GM18858 (cell line): ENCODE results near the gene ZBTB17.
"Not testable (repeated sequence)": the region's sequence is repeated elsewhere in the genome, so short reads cannot be mapped to it uniquely, and the experiment has no call there.

ENCODE experiments used
- ATAC-seq: cut with Tn5 transposase; IDR thresholded peaks from one replicate; pipeline ENCODE4 v1.9.1; 2021; ENCODE audit not compliant: unreplicated experiment

Gene ZBTB17

DNA sequence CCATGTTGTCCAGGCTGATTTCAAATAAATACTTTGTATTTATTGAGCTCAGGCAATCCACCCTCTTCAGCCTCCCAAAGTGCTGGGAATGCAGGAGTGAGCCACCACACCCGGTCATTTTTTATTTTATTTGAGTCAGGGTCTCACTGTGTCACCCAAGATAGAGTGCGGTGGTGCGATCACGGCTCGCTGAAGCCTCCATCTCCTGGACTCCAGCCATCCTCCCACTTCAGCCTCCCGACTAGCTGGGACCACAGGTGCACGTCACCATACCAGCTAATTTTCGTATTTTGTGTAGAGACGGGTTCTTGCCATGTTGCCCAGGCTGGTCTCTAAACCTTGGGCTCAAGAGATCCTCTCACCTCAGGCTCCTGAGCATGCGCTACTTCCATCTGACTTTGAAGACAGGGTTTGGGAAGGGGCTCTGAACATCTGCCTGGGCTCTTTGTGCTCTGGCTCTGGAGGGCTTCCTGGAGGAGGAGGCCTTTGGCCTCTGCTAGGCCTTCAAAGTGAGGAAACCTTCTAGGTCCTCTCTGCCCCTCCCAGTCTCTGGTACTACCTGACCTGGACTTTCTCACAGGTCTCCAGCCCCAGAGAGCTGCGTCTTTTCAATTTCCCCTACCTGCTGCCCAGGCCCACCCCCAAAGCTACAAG is 36.2 kb upstream of the ZBTB17 start:
- no peak for ATAC-seq

DNA sequence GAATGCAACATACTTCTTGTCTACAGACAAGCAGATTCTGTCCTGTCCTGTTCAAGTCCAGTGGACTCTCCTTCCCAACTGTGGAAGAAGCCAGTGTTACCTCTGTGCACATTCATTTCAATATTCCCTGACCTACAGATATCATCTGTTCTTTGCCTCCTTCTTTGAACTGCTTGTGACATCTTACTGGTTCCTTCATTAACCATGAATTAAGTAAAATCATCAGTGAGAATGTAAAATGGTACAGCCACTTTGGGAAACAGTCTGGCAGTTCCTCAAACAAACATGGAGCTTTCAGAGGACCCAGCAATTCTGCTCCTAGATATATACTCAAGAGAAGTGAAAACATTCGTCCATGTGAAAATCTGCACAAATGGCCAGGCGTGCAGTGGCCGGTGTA is 34.9 kb upstream of the ZBTB17 start:
- no peak for ATAC-seq

DNA sequence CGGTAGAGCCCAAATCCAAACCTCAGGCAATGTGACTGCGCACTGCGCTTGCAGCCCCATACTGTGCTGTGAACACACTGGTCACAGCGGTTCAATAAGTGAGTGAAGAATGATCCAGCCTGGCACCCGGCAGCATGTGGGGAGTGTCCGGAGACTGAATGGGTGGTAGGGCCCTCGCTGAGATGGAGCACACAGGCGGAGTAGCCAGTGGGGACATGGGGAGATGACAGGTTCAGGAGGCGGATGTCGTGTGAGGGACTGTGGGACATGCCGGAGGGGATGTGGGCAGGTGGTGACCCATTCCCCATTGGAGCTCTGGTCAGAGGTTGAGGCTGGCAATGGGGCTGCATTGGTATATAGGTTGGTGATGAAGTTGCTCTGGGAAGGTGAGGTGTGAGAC is 33.8 kb upstream of the ZBTB17 start:
- no peak for ATAC-seq

DNA sequence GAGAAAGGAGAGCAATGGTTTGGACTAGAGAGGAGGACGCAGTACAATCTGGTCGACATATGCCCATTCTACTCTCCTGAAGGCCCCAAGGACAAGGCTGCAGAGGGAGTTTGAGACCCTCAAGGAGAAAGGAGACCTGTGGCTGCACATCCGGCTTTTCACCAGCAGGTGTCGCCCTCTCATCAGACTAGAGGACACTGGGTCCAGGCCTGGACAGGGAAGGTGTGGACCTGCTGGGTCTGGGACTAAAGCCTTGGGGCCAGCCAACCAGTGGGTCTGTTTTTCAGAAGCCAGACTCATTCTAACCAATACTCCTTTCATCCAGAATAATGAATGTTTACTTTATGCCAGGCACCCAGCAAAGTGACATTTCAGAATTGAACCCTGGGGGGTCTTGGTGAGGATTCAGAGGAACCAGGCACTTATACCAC is 33.1 kb upstream of the ZBTB17 start:
- ATAC-seq = no peak

DNA sequence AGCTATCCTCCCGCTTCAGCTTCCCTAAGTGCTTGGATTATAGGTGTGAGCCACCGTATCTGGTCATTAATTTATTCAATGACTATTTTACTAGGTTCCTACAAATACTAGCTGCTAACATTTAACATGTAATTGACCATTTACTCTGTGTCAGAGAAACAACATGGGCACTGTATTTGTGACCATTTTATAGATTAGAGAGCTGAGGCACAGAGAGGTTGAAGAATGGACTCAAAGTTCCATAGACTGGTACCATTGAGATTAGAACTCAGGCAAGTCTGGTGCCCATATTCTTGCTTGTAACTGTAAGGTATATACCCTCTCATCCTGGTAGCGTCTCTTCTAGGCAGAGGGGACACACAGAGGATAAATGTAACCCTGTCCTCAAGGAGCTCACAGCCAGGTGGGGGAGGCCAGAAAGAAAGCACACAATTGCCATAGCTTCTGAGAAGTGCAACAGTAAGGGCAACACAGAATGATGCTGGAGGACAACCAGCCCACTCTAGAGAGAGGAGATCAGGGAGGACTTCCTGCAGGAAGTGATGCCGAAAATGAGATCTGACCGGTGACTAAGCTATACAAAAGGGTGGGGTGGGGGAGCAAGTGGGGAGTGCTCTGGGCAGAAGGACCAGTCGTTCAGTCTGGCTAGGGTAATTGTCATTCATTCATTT is 31.9 kb upstream of the ZBTB17 start:
- no peak for ATAC-seq

DNA sequence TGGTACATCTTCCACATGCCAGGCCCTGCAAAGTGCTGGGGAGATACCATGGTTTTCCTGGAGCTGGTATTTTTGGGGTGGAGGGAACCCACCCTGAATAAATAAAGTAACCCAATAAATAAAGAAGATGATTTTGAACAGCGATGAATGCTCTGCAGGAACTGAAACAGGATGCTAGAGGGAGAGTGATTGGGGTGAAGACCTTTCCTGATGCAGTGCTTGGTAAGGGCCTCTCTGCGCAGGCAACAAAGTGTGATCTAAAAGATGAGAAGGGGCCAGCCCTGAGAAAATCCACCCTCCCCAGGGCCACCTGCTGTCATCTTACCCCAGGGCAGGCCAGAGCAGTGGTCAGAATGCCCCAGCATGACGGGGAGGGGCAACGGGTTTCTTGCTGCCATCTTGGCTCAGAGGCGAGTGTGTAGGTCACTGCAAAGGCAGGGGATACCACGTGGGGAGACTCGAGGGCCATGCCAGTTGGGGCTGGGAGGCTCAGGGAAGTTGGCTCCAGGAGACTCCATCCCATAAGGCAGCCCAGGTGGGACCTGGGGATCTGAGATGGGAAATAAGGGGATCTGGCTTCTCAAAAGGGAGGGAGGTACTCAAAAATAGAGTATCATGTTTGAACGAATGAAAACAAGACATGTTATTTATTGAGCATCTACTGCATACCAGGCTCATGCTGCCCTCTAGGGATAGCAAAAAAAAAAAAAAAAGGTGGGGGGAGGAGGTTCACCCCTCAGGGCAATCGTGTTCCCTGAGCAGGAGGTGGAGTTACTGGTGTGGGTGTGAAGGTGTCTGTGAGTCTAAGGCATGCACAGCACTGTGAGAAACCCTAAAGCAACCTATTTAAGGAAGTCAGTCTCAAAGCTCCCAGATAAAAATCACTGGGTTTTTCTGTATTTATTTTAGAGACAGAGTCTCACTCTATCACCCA is 30.9 kb upstream of the ZBTB17 start:
- no peak for ATAC-seq

DNA sequence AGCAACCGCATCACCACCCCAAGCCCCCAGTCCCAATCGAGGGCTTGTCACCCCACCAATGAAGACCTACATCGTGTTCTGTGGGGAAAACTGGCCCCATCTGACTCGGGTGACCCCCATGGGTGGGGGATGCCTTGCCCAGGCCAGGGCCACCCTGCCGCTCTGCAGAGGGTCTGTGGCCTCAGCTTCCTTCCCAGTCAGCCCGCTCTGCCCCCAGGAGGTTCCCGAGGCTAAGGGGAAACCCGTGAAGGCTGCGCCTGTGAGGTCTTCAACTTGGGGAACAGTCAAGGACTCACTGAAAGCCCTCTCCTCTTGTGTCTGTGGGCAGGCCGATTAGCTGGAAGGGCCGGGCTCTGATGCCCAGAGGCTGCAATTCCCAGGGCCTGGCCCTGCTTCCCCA is 30.1 kb upstream of the ZBTB17 start:
- ATAC-seq = no peak

DNA sequence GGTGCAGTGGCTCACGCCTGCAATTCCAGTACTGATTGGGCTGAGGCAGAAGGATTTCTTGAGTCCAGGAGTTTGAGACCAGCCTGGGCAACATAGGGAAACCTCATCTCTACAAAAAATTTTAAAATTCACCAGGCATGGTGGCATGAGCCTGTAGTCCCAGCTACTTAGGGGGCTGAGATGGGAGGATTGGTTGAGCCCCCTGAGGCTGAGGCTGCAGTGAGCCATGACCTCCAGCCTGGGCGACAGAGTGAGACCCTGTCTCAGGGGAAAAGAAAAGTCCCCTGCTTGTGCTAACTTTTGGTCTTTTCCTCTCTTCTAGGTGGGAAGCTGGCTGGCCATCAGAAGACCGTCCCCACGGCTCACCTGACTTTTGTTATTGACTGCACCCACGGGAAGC is 29.7 kb upstream of the ZBTB17 start:
- no peak for ATAC-seq

DNA sequence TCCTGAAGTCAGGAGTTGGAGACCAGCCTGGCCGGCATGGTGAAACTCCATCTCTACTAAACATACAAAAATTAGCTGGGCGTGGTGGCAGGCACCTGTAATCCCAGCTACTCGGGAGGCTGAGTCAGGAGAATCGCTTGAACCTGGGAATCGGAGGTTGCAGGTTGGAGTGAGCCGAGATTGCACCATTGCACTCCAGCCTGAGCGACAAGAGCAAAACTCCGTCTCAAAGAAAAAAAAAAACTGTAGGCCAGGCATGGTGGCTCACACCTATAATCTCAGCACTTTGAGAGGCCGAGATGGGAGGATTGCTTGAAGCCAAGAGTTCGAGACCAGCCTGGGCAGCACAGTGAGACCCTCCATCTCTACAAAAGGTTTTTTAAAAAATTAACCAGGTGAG is 25.4 kb upstream of the ZBTB17 start:
- ATAC-seq = not testable (repeated sequence)

DNA sequence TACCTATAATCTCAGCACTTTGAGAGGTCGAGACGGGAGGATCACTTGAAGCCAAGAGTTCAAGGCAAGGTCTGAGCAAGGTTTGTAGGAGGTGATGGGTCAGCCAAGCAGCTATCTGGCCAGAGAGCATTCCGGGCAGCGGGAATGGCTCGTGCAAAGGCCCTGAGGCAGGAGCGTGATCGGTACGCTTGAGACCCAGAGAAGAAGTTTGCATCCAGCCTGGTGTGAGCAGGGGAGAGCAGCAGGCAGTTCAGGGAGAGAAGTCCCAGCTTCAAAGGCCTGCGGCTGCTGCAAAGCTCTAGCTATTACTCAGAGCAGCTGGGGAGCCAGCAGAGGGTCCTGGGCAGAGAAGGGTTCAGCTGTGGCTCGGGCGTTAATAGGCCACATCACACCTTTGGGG is 23.0 kb upstream of the ZBTB17 start:
- no peak for ATAC-seq

DNA sequence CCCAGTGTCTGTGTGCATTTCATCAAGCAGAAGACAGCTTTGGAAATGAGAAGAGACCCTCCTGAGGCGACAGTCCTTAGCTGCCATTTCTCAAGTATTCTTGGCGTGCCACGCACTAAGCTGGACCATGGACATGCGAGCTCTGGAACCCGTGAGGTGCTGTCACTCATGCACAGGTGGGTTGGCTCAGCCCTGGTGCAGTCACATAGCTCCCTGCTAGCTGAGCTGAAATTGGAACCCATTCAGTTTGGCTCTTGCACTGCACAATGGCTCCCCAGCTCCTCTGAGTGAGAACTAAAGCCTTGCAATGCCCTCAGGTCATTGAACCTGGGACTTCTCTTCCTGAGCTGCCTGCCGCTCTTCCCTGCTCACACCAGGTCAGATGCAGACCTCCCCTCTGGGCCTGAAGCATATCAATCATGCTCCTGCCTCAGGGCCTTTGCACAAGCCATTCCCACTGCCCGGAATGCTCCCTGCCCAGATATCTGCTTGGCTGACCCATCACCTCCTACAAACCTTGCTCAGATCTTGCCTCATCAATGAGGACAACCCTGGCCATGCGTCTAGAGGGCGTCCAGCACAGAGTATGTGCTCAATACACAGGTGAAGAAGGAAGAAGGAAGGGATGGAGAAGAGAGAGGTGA is 21.9 kb upstream of the ZBTB17 start:
- no peak for ATAC-seq

DNA sequence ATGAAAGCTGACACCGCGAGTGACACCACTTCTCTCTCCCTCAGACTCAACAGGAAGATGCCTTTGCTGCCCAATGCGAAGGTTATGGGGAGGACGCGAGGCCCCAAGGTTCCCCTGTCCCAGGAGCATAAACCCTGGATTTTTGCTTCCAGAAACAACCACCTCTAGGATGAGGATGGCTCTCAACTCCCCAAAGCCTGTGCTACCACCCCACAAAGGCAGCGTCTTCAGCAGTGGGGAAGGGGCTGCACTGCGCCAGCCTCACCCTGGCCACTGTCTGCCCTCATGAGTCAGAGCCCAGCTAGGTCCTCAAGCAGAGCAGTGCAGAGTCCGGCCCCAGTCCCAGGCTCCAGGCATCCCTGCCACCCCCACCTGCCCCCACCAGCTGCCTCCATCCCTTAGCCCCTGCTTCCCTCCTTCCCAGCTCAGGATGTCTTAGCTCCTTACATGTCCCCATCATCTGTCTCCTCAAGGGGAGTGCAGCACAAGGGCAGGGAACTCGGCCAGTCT is 21.2 kb upstream of the ZBTB17 start:
- ATAC-seq = no peak

DNA sequence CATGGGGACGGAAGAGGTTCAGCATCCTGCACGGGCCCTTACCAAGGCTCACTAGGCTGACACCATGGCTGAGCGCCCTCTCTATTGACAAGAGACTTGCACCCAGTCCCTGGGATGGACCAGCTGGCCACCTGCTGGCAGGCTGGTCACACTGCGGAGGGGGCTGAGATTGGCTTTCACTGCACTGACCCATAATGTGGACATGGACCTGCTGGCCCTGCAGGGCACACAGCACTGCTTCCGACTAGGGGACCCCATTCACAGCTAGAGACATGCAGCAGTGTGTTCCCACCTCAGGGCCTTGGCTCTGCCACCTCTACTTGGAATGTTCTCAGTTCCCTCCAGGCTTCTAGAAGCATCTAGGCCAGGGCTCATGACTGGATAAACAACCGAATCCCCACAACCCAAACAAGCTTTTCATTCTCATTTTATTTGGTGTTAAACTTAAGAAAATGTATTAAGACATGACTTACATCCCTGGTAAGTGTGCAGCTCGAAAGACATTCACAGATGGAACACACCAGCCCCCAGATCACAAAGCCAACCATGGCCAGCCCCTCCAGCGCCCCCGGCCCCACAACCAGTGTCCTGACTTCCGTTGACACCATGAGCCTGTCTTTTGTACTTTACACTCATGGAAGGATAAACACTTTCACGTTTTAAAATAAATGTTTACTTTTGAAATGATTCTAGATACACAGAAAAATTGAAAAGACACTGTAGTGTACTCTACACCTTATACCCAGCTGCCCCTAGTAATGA is 18.9 kb upstream of the ZBTB17 start:
- ATAC-seq = no peak

DNA sequence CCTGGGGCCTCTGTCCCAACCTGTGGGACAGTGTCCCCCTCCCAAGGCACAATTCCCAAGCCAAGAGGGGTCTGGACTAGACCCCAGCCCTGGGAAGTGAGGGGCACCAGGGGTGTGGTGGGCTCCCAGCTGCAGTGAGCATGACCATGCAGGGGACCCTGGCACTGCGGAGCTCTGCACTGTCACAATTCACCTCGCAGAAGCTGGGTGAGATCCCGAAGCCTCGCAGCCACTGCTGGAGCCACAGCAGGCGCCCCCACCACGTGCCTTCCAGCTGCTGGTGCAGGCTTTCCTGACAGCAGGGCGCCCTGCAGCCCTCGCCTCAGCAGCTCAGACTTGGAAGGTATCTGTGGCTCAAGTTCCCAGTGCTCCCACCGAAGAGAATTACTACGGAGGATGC is 18.2 kb upstream of the ZBTB17 start:
- no peak for ATAC-seq

DNA sequence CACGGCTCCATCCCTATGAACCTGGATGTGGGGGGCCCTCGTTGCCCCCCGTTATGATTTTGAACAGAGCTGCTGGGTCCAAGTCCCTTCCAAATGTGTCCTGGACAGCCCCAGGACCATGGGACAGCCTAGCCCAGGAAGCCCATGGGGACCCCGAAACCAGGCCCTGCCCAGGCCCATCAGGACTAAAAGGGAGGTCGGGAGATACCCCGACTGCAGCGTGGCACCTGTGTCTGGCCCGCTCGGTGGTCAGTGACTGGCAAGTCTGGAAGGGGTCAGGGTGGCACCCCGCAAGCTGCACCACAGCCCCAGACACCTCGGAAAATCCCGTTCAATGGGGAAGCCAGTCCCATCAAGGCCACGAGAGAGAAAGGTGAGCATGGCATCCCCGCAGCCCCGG is 17.8 kb upstream of the ZBTB17 start:
- no peak for ATAC-seq

DNA sequence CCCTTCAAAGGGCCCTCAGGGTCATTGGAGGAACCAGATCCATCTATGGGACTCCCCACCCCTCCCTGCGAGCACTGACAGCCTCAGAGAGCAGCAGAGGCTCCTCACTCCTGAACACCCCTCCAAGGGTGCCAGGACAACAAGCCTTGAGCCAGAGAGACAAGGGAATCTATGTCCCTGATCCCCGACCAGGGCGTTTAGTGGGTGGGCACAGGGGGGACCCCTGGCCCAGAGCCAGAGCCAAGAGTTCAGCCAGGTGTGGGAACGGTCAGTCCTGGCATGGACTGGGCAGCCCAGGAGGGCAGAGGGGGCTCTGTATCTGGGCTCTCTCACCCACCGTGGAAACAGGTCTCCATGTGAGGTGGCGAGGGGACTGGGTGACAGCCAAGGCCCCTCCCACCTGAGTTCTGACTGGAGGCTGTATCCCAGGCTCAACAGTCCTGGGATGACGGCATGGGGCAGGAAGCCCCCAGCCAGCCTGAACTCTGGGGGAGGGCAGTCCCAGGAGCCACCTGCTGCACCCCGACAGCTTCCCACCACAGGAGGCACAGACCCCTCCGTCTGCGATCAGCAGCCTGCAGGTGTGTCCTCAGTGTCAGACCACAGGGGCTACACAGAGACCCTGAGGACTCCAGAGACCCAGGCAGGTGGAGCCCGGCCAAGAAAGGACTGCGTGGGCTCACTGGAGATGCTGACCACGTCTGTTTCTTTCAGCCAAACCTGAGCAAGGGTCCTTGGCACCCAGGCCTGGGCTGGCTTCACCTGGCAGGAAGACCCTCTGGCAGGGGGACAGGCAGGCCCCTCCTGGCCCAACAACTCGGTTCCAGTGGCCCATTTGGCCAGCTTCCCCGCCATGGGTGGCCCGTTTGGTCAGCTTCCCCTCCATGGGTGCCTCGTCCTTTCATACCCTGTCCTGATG is 16.9 kb upstream of the ZBTB17 start:
- no peak for ATAC-seq

DNA sequence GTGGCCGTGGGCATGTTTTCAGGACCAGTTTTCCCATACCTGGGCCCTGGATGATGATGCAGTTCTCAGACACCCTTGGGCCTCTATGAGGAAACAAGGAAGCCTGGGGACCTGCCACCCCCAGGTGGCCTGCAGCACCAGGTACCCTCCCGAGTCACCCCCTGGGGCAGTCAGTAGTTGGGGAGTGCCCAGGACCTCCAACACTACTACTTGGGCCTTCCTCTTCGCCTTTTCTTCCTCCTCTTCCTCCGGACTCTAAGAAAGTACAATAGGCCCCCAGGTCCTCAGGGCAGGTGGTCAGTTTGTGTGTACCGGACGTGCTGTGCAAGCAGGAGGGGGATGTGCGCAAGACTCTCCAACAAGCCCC is 16.3 kb upstream of the ZBTB17 start:
- no peak for ATAC-seq

DNA sequence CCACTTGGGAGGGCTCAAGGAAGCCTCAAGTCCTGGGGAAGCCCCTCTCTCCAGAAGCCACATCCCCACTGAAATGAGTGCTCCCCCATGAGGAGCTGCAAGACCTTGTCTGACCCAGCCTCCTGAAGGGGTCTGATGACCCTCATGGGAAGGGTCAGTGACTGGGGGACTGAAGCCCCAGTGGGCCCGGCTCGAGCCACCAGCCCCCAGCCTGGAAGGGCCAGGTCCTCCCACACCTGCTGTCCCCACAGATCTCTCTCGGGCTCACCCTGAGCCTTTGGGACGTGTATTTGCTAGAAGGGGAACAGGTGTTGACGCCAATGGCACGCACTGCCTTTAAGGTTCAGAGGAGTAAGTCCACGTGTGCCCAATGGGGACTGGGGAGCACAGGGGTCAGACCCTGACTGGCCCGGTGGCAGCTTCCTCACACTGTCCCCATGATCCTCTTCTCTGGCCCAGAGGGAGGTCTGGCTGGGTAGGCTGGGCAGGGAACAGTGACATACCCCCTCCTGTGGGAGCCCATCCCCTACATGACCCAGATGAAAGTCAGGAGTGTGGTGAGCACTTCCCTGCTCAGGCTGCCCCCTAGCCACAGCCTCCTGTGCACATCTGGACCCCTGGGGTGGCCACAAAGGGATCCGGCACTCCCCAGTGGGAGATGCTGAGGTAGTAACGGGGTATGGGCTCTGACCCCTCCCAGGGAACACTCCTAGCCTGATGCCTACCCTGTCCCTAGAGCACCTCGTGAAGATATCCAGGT is 15.7 kb upstream of the ZBTB17 start:
- no peak for ATAC-seq

DNA sequence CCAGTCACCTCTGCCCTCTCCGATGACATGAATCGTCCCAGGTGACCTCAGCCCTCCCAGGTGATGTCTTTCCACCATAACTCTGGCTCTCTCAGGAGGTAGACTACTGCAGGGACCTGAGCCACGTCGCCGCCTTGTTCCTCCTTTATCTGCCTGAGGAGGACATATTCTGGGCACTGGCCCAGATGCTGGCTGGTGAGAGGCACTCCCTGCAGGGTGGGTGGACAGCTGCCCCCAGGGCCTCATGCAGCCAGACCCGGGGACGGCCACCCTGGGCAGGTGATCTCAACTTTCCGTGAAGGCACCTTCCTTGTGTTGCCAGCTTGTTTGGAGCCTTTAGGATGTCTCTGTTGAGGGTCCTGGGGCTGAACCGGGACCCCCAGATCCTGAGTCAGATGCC is 13.9 kb upstream of the ZBTB17 start:
- no peak for ATAC-seq
